H1 (cell line): ENCODE measurements around the gene ARL6IP4.

ENCODE experiments used
- EP300 ChIP-seq, 2 experiments: IDR thresholded peaks; 1 replicate in 1 of 2; 2 replicates in 1 of 2; pipeline ENCODE4 v1.6.1; 2011 to 2012; ENCODE audit warnings: low read depth in 2 of 2, low read length in 2 of 2, mild to moderate bottlenecking in 2 of 2, borderline replicate concordance in 1 of 2, inconsistent platforms in 1 of 2, moderate library complexity in 1 of 2
- EZH2 ChIP-seq: fragments of 200-600 bp; sonication (generic); IDR thresholded peaks from 2 replicates; pipeline ENCODE4 v1.7.1; 2012; ENCODE audit warnings: low read depth, mild to moderate bottlenecking, moderate library complexity, low read length, inconsistent platforms; ENCODE audit not compliant: severe bottlenecking
- GTF2F1 ChIP-seq: IDR thresholded peaks from 2 replicates; pipeline ENCODE4 v1.6.1; 2012; ENCODE audit warnings: low read depth, low read length, improper control_type of control experiment, borderline replicate concordance
- POLR2A ChIP-seq, 2 experiments: IDR thresholded peaks; 1 replicate in 1 of 2; 2 replicates in 1 of 2; pipeline ENCODE4 v1.6.1; 2011; ENCODE audit warnings: low read depth in 2 of 2, low read length in 2 of 2, mild to moderate bottlenecking in 2 of 2; ENCODE audit errors: control extremely low read depth in 1 of 2
- POLR2AphosphoS5 ChIP-seq: IDR thresholded peaks from 2 replicates; pipeline ENCODE4 v1.6.1; 2011; ENCODE audit warnings: low read depth, low read length
- RAD21 ChIP-seq, 2 experiments: IDR thresholded peaks in 1 of 2; conservative IDR thresholded peaks in 1 of 2; 2 replicates each; pipeline ENCODE4 v1.6.1; 2011; ENCODE audit warnings: low read depth in 2 of 2, low read length in 2 of 2, improper control_type of control experiment in 1 of 2, inconsistent platforms in 1 of 2, mild to moderate bottlenecking in 1 of 2, moderate library complexity in 1 of 2
- SUZ12 ChIP-seq: fragments of 200-600 bp; sonication (generic); IDR thresholded peaks from 2 replicates; pipeline ENCODE4 v1.6.1; 2012; ENCODE audit warnings: mild to moderate bottlenecking, inconsistent platforms, low read length, moderate library complexity, mixed read lengths
- TAF1 ChIP-seq: IDR thresholded peaks from 2 replicates; pipeline ENCODE4 v1.6.1; 2011; ENCODE audit warnings: mild to moderate bottlenecking, low read depth, low read length
- TF ChIP-seq, protein P1 (sequence below), 3 experiments: IDR thresholded peaks; 1 replicate in 2 of 3; 2 replicates in 1 of 3; pipeline versions ENCODE4 v1.5.1 to v1.6.1; 2011; ENCODE audit warnings: low read length in 3 of 3, mild to moderate bottlenecking in 3 of 3, inconsistent platforms in 2 of 3, low read depth in 1 of 3, moderate library complexity in 1 of 3; ENCODE audit not compliant: insufficient read depth in 1 of 3; ENCODE audit errors: control extremely low read depth in 1 of 3
- TF ChIP-seq, protein P2 (sequence below): IDR thresholded peaks from 2 replicates; pipeline ENCODE4 v1.6.1; 2011; ENCODE audit warnings: low read length, improper control_type of control experiment

DNA sequence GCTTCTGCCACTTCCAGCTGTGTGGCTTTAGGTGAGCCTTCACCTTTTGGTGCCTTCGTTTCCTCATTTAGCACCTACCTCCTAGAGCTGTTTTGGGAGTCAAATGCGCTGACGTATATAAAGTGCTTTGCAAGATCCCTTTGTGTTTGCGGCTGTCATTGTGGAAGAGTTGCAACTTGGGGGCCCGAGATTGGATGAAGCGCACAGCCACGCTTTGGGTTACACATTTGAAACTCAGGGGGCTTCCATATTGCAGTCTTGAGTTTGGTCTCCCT lies 636 bp upstream of the ARL6IP4 start:
- TF ChIP-seq EZH2 (no peak), POLR2A (IDR thresholded peaks at IDR 0.05; ENCODE audit: control extremely low read depth in 1 of 2, low read depth in 2 of 2, low read length in 2 of 2) (no peak), SUZ12 (no peak), EP300 (IDR thresholded peaks at IDR 0.05; ENCODE audit: borderline replicate concordance in 1 of 2, low read depth in 2 of 2, low read length in 2 of 2) (no peak), GTF2F1 (no peak), RAD21 (IDR thresholded peaks at IDR 0.05 in 1 of 2, conservative IDR thresholded peaks at IDR 0.05 in 1 of 2; ENCODE audit: low read depth in 2 of 2, low read length in 2 of 2) (no peak), POLR2AphosphoS5 (no peak), TAF1 (no peak)
- TF ChIP-seq, protein P1, sequence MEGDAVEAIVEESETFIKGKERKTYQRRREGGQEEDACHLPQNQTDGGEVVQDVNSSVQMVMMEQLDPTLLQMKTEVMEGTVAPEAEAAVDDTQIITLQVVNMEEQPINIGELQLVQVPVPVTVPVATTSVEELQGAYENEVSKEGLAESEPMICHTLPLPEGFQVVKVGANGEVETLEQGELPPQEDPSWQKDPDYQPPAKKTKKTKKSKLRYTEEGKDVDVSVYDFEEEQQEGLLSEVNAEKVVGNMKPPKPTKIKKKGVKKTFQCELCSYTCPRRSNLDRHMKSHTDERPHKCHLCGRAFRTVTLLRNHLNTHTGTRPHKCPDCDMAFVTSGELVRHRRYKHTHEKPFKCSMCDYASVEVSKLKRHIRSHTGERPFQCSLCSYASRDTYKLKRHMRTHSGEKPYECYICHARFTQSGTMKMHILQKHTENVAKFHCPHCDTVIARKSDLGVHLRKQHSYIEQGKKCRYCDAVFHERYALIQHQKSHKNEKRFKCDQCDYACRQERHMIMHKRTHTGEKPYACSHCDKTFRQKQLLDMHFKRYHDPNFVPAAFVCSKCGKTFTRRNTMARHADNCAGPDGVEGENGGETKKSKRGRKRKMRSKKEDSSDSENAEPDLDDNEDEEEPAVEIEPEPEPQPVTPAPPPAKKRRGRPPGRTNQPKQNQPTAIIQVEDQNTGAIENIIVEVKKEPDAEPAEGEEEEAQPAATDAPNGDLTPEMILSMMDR (IDR thresholded peaks at IDR 0.05; ENCODE audit: control extremely low read depth in 1 of 3, insufficient read depth in 1 of 3, low read depth in 1 of 3, low read length in 3 of 3): no peak
- TF ChIP-seq, protein P2, sequence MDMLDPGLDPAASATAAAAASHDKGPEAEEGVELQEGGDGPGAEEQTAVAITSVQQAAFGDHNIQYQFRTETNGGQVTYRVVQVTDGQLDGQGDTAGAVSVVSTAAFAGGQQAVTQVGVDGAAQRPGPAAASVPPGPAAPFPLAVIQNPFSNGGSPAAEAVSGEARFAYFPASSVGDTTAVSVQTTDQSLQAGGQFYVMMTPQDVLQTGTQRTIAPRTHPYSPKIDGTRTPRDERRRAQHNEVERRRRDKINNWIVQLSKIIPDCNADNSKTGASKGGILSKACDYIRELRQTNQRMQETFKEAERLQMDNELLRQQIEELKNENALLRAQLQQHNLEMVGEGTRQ: no peak
